A549 (cell line): ENCODE results near the gene LEKR1. TPM values are rescaled to one million over a fixed set of nuclear protein-coding genes. Genes with fewer than 3 reads are reported as not detected.

Experiments used
- ATAC-seq, 2 experiments: fragments of 200-7000 bp in 1 of 2; fragments of >200 bp in 1 of 2; cut with Nextera tagmentation in 1 of 2; cut with Tn5 transposase in 1 of 2; 3 replicates each; pipeline versions ENCODE4 v1.8.0 to v1.9.1; 2018 to 2020; ENCODE audit warnings: mild to moderate bottlenecking in 1 of 2, moderate library complexity in 1 of 2
- CTCF ChIA-PET: fragments of 300-600 bp; sonication (Branson Sonifier 250); formaldehyde crosslinking; extraction: SDS; loops from one replicate; lab custom pipeline; 2021; ENCODE audit warnings: antibody characterized with exemption, inconsistent platforms; lab: Yijun Ruan, JAX
- POLR2A ChIA-PET: fragments of 350-600 bp; formaldehyde crosslinking; extraction: SDS; loops from one replicate; lab custom pipeline; 2021; ENCODE audit warnings: antibody characterized with exemption, inconsistent platforms; lab: Yijun Ruan, JAX
- DNase-seq, 2 experiments: peaks; one replicate each; pipeline versions ENCODE4 v3.0.0 to v3.0.0-alpha.2; 2011 to 2016; ENCODE audit warnings: low read depth in 1 of 2, low spot score in 1 of 2
- FAIRE-seq: peaks from 2 replicates; lab custom pipeline; 2011; peaks lifted over from hg19 to GRCh38; lab: Jason Lieb, UNC
- H3K27ac ChIP-seq, 2 experiments: fragments of >200 bp; sonication (Bioruptor Twin); formaldehyde crosslinking; 3 replicates each; pipeline ENCODE4 v1.5.1; 2016 to 2017
- H3K4me1 ChIP-seq: fragments of >200 bp; sonication (Bioruptor Twin); formaldehyde crosslinking; 3 replicates; pipeline ENCODE4 v1.6.1; 2016
- H3K4me2 ChIP-seq: fragments of >200 bp; sonication (Bioruptor Twin); formaldehyde crosslinking; 3 replicates; pipeline ENCODE4 v1.6.1; 2016
- H3K4me3 ChIP-seq: fragments of >200 bp; sonication (Bioruptor Twin); formaldehyde crosslinking; 3 replicates; pipeline ENCODE4 v1.5.1; 2016
- H3K9me3 ChIP-seq: fragments of >200 bp; sonication (Bioruptor Twin); formaldehyde crosslinking; 3 replicates; pipeline ENCODE4 v1.6.1; 2016
- CEBPB ChIP-seq, 2 experiments: fragments of >200 bp in 1 of 2; sonication (Bioruptor Twin) in 1 of 2; formaldehyde crosslinking in 1 of 2; IDR thresholded peaks; 2 replicates each; pipeline ENCODE4 v1.6.1; 2012 to 2016
- CHD4 ChIP-seq: fragments of 200-600 bp; sonication (generic); IDR thresholded peaks from 2 replicates; pipeline ENCODE4 v1.6.1; 2016; ENCODE audit warnings: antibody characterized with exemption, mild to moderate bottlenecking, borderline replicate concordance
- E2F6 ChIP-seq: IDR thresholded peaks from 2 replicates; pipeline ENCODE4 v1.6.1; 2012; ENCODE audit warnings: low read depth, borderline replicate concordance
- EHF ChIP-seq: fragments of 250-450 bp; sonication (Bioruptor Pico); IDR thresholded peaks from 2 replicates; pipeline ENCODE4 v1.5.0; 2020; ENCODE audit warnings: mild to moderate bottlenecking
- EP300 ChIP-seq, 2 experiments: fragments of >200 bp; sonication (Bioruptor Twin); formaldehyde crosslinking; IDR thresholded peaks; 2 replicates in 1 of 2; 3 replicates in 1 of 2; pipeline ENCODE4 v1.6.1; 2016 to 2017
- ESRRA ChIP-seq: fragments of 150-350 bp; IDR thresholded peaks from 2 replicates; pipeline ENCODE4 v1.6.1; 2014; ENCODE audit warnings: mild to moderate bottlenecking, low read length, borderline replicate concordance
- FOSL2 ChIP-seq, 2 experiments: fragments of 450-650 bp in 1 of 2; fragments of >200 bp in 1 of 2; sonication (Bioruptor Twin) in 1 of 2; formaldehyde crosslinking; IDR thresholded peaks; 2 replicates each; pipeline versions ENCODE4 v1.5.0 to v1.6.1; 2016 to 2020; ENCODE audit warnings: mild to moderate bottlenecking in 1 of 2, moderate library complexity in 1 of 2
- HES2 ChIP-seq: fragments of >200 bp; sonication (Bioruptor Twin); formaldehyde crosslinking; IDR thresholded peaks from 2 replicates; pipeline ENCODE4 v1.6.1; 2016
- HEYL ChIP-seq: fragments of 250-450 bp; sonication (Bioruptor Pico); IDR thresholded peaks from 2 replicates; pipeline ENCODE4 v1.8.0; 2021; ENCODE audit warnings: mild to moderate bottlenecking, moderate library complexity
- HOXA7 ChIP-seq: fragments of 250-450 bp; sonication (Bioruptor Pico); IDR thresholded peaks from 2 replicates; pipeline ENCODE4 v1.5.0; 2020; ENCODE audit warnings: mild to moderate bottlenecking, moderate library complexity
- HOXB13 ChIP-seq: fragments of 250-450 bp; sonication (Bioruptor Pico); IDR thresholded peaks from 2 replicates; pipeline ENCODE4 v1.5.0; 2020; ENCODE audit warnings: low read depth, mild to moderate bottlenecking, moderate library complexity
- JUN ChIP-seq, 2 experiments: fragments of >200 bp; sonication (Bioruptor Twin); formaldehyde crosslinking; IDR thresholded peaks; 2 replicates in 1 of 2; 3 replicates in 1 of 2; pipeline ENCODE4 v1.6.1; 2016 to 2017
- JUNB ChIP-seq: fragments of >200 bp; sonication (Bioruptor Twin); formaldehyde crosslinking; IDR thresholded peaks from 2 replicates; pipeline ENCODE4 v1.6.1; 2016
- MAZ ChIP-seq: fragments of 150-350 bp; IDR thresholded peaks from 2 replicates; pipeline ENCODE4 v1.6.1; 2014; ENCODE audit warnings: antibody characterized with exemption, low read depth, low read length, borderline replicate concordance
- MYC ChIP-seq: IDR thresholded peaks from 2 replicates; pipeline ENCODE4 v1.6.1; 2012; ENCODE audit warnings: mild to moderate bottlenecking, inconsistent platforms, low read length, improper control_type of control experiment, borderline replicate concordance
- NFE2L2 ChIP-seq: fragments of 150-350 bp; conservative IDR thresholded peaks from 2 replicates; pipeline ENCODE4 v1.6.1; 2014; ENCODE audit warnings: low read length
- NPAS2 ChIP-seq: fragments of 250-450 bp; sonication (Bioruptor Pico); IDR thresholded peaks from 2 replicates; pipeline ENCODE4 v1.8.0; 2022; ENCODE audit warnings: mild to moderate bottlenecking, moderate library complexity, borderline replicate concordance
- NR3C1 ChIP-seq: fragments of >200 bp; sonication (Bioruptor Twin); formaldehyde crosslinking; IDR thresholded peaks from 3 replicates; pipeline ENCODE4 v1.6.1; 2017
- PBX3 ChIP-seq: IDR thresholded peaks from 2 replicates; pipeline ENCODE4 v1.6.1; 2012
- POLR2A ChIP-seq: IDR thresholded peaks from 2 replicates; pipeline ENCODE4 v1.6.1; 2012; ENCODE audit warnings: mild to moderate bottlenecking, low read length
- RFX5 ChIP-seq: fragments of 450-650 bp; IDR thresholded peaks from 2 replicates; pipeline ENCODE4 v1.7.1; 2014; ENCODE audit warnings: antibody characterized with exemption, mild to moderate bottlenecking, moderate library complexity
- SMC3 ChIP-seq: fragments of >200 bp; sonication (Bioruptor Twin); formaldehyde crosslinking; IDR thresholded peaks from 3 replicates; pipeline ENCODE4 v1.6.1; 2018; ENCODE audit warnings: inconsistent platforms
- TFCP2L1 ChIP-seq: fragments of 250-450 bp; sonication (Bioruptor Pico); IDR thresholded peaks from 2 replicates; pipeline ENCODE4 v1.5.0; 2021; ENCODE audit warnings: mild to moderate bottlenecking
- ZC3H11A ChIP-seq: fragments of 450-650 bp; IDR thresholded peaks from 2 replicates; pipeline ENCODE4 v1.6.1; 2014; ENCODE audit warnings: antibody characterized with exemption, mild to moderate bottlenecking
- ZSCAN20 ChIP-seq: fragments of 250-450 bp; sonication (Bioruptor Pico); IDR thresholded peaks from 2 replicates; pipeline ENCODE4 v1.8.0; 2022; ENCODE audit warnings: mild to moderate bottlenecking, moderate library complexity
- WGBS: methylation state at CpG from one replicate; pipeline ENCODE4 v1.1.6; 2017; ENCODE audit errors: missing lambda C conversion rate; 5-methylcytosine and 5-hydroxymethylcytosine counted together
- polyA plus RNA-seq, 4 experiments: library from polyadenylated mRNA; depleted of rRNA in 3 of 4; stranded (reverse); fragments of >200 nt; fragmentation: RNase III in 1 of 4; extraction: RNeasy Plus Mini Kit Qiagen cat#74134 plus additional on column Dnase treatment in 1 of 4; gene quantifications; 2 replicates in 3 of 4; 3 replicates in 1 of 4; pipeline ENCODE4 v1.2.3, GENCODE V29; 2011 to 2017
- TF ChIP-seq, protein P1 (sequence below): fragments of 450-650 bp; IDR thresholded peaks from 2 replicates; pipeline ENCODE4 v1.6.1; 2014; ENCODE audit warnings: antibody characterized with exemption
- TF ChIP-seq, protein P2 (sequence below): fragments of 200-600 bp; sonication (generic); IDR thresholded peaks from 2 replicates; pipeline ENCODE4 v1.6.1; 2016; ENCODE audit warnings: antibody characterized with exemption, mild to moderate bottlenecking, moderate library complexity
- TF ChIP-seq, protein P3 (sequence below): fragments of >200 bp; sonication (Bioruptor Twin); formaldehyde crosslinking; IDR thresholded peaks from 3 replicates; pipeline ENCODE4 v1.5.1; 2016

LEKR1 gene
- polyA plus RNA-seq, 2 of the 4 experiments (the other 2 are of a cell fraction), result 1.3 to 1.4 TPM

- no peak for TF ChIP-seq PBX3
- no peak for TF ChIP-seq CHD4
- TF ChIP-seq, protein P1, sequence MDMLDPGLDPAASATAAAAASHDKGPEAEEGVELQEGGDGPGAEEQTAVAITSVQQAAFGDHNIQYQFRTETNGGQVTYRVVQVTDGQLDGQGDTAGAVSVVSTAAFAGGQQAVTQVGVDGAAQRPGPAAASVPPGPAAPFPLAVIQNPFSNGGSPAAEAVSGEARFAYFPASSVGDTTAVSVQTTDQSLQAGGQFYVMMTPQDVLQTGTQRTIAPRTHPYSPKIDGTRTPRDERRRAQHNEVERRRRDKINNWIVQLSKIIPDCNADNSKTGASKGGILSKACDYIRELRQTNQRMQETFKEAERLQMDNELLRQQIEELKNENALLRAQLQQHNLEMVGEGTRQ, result no peak
- peak; percentile 52; the same call in 1 of the 2 replicates for TF ChIP-seq JUNB
- TF ChIP-seq NFE2L2, result no peak
- TF ChIP-seq, protein P2, sequence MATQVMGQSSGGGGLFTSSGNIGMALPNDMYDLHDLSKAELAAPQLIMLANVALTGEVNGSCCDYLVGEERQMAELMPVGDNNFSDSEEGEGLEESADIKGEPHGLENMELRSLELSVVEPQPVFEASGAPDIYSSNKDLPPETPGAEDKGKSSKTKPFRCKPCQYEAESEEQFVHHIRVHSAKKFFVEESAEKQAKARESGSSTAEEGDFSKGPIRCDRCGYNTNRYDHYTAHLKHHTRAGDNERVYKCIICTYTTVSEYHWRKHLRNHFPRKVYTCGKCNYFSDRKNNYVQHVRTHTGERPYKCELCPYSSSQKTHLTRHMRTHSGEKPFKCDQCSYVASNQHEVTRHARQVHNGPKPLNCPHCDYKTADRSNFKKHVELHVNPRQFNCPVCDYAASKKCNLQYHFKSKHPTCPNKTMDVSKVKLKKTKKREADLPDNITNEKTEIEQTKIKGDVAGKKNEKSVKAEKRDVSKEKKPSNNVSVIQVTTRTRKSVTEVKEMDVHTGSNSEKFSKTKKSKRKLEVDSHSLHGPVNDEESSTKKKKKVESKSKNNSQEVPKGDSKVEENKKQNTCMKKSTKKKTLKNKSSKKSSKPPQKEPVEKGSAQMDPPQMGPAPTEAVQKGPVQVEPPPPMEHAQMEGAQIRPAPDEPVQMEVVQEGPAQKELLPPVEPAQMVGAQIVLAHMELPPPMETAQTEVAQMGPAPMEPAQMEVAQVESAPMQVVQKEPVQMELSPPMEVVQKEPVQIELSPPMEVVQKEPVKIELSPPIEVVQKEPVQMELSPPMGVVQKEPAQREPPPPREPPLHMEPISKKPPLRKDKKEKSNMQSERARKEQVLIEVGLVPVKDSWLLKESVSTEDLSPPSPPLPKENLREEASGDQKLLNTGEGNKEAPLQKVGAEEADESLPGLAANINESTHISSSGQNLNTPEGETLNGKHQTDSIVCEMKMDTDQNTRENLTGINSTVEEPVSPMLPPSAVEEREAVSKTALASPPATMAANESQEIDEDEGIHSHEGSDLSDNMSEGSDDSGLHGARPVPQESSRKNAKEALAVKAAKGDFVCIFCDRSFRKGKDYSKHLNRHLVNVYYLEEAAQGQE, result no peak
- TF ChIP-seq NR3C1, result no peak
- TF ChIP-seq POLR2A, result no peak
- TF ChIP-seq ESRRA, result no peak
- TF ChIP-seq FOSL2 (IDR thresholded peaks at IDR 0.05), result peak; percentile 60; the same call in 1 of the 2 replicates
- peak; percentile 83 for TF ChIP-seq FOSL2 (CRISPR knock-in tag; IDR thresholded peaks at IDR 0.05)
- no peak for TF ChIP-seq ZC3H11A
- no peak for TF ChIP-seq EP300 (IDR thresholded peaks at IDR 0.05)
- TF ChIP-seq HOXB13 (CRISPR knock-in tag), result no peak
- TF ChIP-seq, protein P3, sequence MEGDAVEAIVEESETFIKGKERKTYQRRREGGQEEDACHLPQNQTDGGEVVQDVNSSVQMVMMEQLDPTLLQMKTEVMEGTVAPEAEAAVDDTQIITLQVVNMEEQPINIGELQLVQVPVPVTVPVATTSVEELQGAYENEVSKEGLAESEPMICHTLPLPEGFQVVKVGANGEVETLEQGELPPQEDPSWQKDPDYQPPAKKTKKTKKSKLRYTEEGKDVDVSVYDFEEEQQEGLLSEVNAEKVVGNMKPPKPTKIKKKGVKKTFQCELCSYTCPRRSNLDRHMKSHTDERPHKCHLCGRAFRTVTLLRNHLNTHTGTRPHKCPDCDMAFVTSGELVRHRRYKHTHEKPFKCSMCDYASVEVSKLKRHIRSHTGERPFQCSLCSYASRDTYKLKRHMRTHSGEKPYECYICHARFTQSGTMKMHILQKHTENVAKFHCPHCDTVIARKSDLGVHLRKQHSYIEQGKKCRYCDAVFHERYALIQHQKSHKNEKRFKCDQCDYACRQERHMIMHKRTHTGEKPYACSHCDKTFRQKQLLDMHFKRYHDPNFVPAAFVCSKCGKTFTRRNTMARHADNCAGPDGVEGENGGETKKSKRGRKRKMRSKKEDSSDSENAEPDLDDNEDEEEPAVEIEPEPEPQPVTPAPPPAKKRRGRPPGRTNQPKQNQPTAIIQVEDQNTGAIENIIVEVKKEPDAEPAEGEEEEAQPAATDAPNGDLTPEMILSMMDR, result no peak
- TF ChIP-seq HOXA7, result 0 out of 2 replicates have a peak, but pooled peaks have one; percentile 26
- no peak for TF ChIP-seq MAZ
- no peak for TF ChIP-seq E2F6
- TF ChIP-seq CEBPB (IDR thresholded peaks at IDR 0.05), result no peak; a peak in 1 of 4 replicates
- TF ChIP-seq NPAS2 (CRISPR knock-in tag), result no peak
Measured at GRCh38 chr3:156781310-156782230, 44.6 kb upstream of the LEKR1 start (continued).

GRCh38 chr3:156782319-156782718 lies 43.8 kb upstream of the LEKR1 start:
- H3K4me1 ChIP-seq, result peaks cover 58% of the 10 kb centered on the region
- peak overlapping the region; percentile 68 to 81 for H3K27ac ChIP-seq
- TF ChIP-seq TFCP2L1 (CRISPR knock-in tag) (no peak), HES2 (no peak), SMC3 (no peak), NPAS2 (CRISPR knock-in tag) (no peak), ZSCAN20 (CRISPR knock-in tag) (no peak), MYC (no peak), POLR2A (no peak), HEYL (CRISPR knock-in tag) (no peak), EP300 (IDR thresholded peaks at IDR 0.05) (no peak), NR3C1 (no peak), EHF (CRISPR knock-in tag) (no peak), JUNB (no peak), JUN (IDR thresholded peaks at IDR 0.05) (no peak), RFX5 (no peak)
- TF ChIP-seq, all 56 proteins: peak for 0
- Histone ChIP-seq H3K4me3 (no peak overlapping the region), H3K4me2 (peak overlapping the region; percentile 65), H3K9me3 (no peaks in the 10 kb centered on the region)
- ATAC-seq (no peak), DNase-seq (no peak), FAIRE-seq (no peak)
- ChIA-PET CTCF (no interaction called here), POLR2A (no interaction called here)
- WGBS, result 60% methylated on average over 5 of the region's 5 CpGs
